Panc1 (cell line): ENCODE results near the gene ANK3. TPM values are rescaled to one million over a fixed set of nuclear protein-coding genes. Genes with fewer than 3 reads are reported as not detected.

ENCODE experiments used
- ATAC-seq: fragments of 200-7000 bp; cut with Tn5 transposase; 2 replicates; pipeline ENCODE4 v1.9.1; 2020; ENCODE audit warnings: mild to moderate bottlenecking, moderate library complexity
- BruUV-seq: library from RNA; stranded (reverse); fragments of 400-500 nt; replicated peaks from 2 replicates; lab custom pipeline; 2021; lab: Mats Ljungman, UMichigan
- CTCF ChIA-PET: fragments of 300-600 bp; sonication (Branson Sonifier 250); formaldehyde crosslinking; loops from one replicate; lab custom pipeline; 2022; ENCODE audit warnings: antibody characterized with exemption; lab: Charles Lee
- POLR2A ChIA-PET: fragments of 300-600 bp; sonication (Branson Sonifier 250); formaldehyde crosslinking; loops from one replicate; lab custom pipeline; 2022; ENCODE audit warnings: antibody characterized with exemption; lab: Charles Lee
- DNase-seq: peaks from one replicate; pipeline ENCODE4 v3.0.0-alpha.2; 2010; ENCODE audit warnings: low read depth, low spot score
- H3K27ac ChIP-seq: 2 replicates; pipeline ENCODE4 v1.5.1; 2011; ENCODE audit warnings: mild to moderate bottlenecking, low read length, inconsistent platforms
- H3K27me3 ChIP-seq: fragments of 200-500 bp; sonication (Bioruptor generic); 2 replicates; pipeline ENCODE4 v1.6.0; 2014; ENCODE audit warnings: low read length, inconsistent platforms; ENCODE audit not compliant: control insufficient read depth, insufficient read depth
- H3K36me3 ChIP-seq: fragments of 200-500 bp; sonication (Bioruptor generic); 2 replicates; pipeline ENCODE4 v1.5.1; 2014; ENCODE audit warnings: inconsistent platforms, mild to moderate bottlenecking, low read length, moderate library complexity; ENCODE audit not compliant: control insufficient read depth, insufficient read depth
- H3K4me1 ChIP-seq: 2 replicates; pipeline ENCODE4 v1.5.1; 2011; ENCODE audit warnings: inconsistent platforms, mild to moderate bottlenecking, low read length, moderate library complexity; ENCODE audit not compliant: control insufficient read depth, insufficient read depth
- H3K4me3 ChIP-seq, 2 experiments: 2 replicates each; pipeline ENCODE4 v1.5.1; 2011 to 2012; ENCODE audit warnings: low read depth in 2 of 2, low read length in 2 of 2, mild to moderate bottlenecking in 2 of 2, inconsistent platforms in 1 of 2, moderate library complexity in 1 of 2
- H3K9me3 ChIP-seq: fragments of 200-500 bp; sonication (Bioruptor generic); 2 replicates; pipeline ENCODE4 v1.5.1; 2014; ENCODE audit warnings: low read depth, mild to moderate bottlenecking, inconsistent platforms, low read length, moderate library complexity; ENCODE audit not compliant: control insufficient read depth, insufficient read depth
- POLR2AphosphoS5 ChIP-seq: IDR thresholded peaks from 2 replicates; pipeline ENCODE4 v1.6.1; 2012; ENCODE audit warnings: mild to moderate bottlenecking, low read depth, low read length, moderate library complexity
- SIN3A ChIP-seq: IDR thresholded peaks from 2 replicates; pipeline ENCODE4 v1.6.1; 2012; ENCODE audit warnings: low read depth, mild to moderate bottlenecking, low read length, moderate library complexity, borderline replicate concordance; ENCODE audit not compliant: insufficient read depth
- TCF7L2 ChIP-seq: IDR thresholded peaks from 2 replicates; pipeline ENCODE4 v1.6.1; 2011; ENCODE audit warnings: mild to moderate bottlenecking, low read depth, low read length, inconsistent platforms
- in situ Hi-C: cut with HindIII; loops from 2 replicates; pipeline ENCODE4 v1.10.0; 2016; ENCODE audit warnings: low sequenced_read_pairs, low pct_unique_long_range_greater_than_20kb
- intact Hi-C: fragments of 100-400 bp; cut with micrococcal nuclease; formaldehyde crosslinking; loops from one replicate; pipeline ENCODE4 v1.10.0; 2022; ENCODE audit not compliant: unreplicated experiment
- total RNA-seq: library from RNA; stranded (reverse); gene quantifications from one replicate; pipeline ENCODE4 v1.2.1, GENCODE V29; 2021; ENCODE audit not compliant: unreplicated experiment
- TF ChIP-seq, protein P1 (sequence below): fragments of 450-650 bp; IDR thresholded peaks from 2 replicates; pipeline ENCODE4 v1.5.1; 2017; ENCODE audit warnings: mild to moderate bottlenecking
- TF ChIP-seq, protein P2 (sequence below), 2 experiments: IDR thresholded peaks; 2 replicates each; pipeline ENCODE4 v1.6.1; 2011 to 2012; ENCODE audit warnings: low read depth in 2 of 2, control low read depth in 1 of 2, low read length in 1 of 2, mild to moderate bottlenecking in 1 of 2, moderate library complexity in 1 of 2; ENCODE audit not compliant: insufficient read depth in 1 of 2

The ANK3 gene
- total RNA-seq, 1 experiment from 2014 or later = 2.5 TPM

DNA sequence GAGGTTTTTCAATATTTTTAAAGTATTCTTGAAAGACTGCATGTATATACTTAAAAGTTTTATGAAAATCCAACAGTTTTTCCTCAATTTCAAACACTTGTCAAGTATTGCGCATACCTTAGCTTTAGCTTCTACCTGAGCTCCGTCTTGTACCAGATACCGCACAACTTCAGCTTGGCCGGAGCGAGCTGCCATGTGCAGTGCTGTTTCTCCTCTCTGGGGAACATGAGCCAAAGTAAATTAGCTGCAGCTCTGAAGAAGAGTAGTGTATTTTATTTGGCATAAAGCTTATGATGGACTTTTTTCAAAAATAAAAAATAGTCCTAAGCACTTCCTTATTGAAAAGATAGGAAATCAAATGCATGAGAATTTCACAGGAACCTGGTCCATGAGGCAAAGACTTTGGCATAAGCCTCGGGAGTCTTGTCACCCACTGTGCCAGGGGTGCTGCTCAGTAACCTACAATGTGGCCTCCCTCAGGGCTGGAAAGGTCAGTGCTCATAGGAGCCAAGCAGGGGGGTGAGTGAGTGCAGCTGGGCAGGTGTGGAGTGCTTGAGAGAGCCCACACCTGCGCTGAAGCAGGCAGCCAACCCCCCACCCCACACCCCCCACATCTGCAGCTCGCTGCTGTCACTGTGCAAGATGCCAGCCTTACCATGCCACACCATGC lies 189.5 kb downstream of the ANK3 start:
- ChIA-PET CTCF (no interaction called here), POLR2A (no interaction called here)
- ATAC-seq = no peak
- TF ChIP-seq POLR2AphosphoS5 (no peak), TCF7L2 (no peak)
- TF ChIP-seq, protein P1, sequence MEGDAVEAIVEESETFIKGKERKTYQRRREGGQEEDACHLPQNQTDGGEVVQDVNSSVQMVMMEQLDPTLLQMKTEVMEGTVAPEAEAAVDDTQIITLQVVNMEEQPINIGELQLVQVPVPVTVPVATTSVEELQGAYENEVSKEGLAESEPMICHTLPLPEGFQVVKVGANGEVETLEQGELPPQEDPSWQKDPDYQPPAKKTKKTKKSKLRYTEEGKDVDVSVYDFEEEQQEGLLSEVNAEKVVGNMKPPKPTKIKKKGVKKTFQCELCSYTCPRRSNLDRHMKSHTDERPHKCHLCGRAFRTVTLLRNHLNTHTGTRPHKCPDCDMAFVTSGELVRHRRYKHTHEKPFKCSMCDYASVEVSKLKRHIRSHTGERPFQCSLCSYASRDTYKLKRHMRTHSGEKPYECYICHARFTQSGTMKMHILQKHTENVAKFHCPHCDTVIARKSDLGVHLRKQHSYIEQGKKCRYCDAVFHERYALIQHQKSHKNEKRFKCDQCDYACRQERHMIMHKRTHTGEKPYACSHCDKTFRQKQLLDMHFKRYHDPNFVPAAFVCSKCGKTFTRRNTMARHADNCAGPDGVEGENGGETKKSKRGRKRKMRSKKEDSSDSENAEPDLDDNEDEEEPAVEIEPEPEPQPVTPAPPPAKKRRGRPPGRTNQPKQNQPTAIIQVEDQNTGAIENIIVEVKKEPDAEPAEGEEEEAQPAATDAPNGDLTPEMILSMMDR = no peak
- in situ Hi-C loops = no loop called here
- DNase-seq = no peak
- H3K4me1 ChIP-seq = no peaks in the 10 kb centered on the region
- H3K36me3 ChIP-seq = no peaks in the 10 kb centered on the region
- intact Hi-C loops = no loop called here
- H3K27me3 ChIP-seq = 0 out of 2 replicates have a peak, but pooled peaks cover 2% of the 10 kb centered on the region
- no peak overlapping the region for H3K4me3 ChIP-seq
- H3K9me3 ChIP-seq = no peaks in the 10 kb centered on the region
- no TSS peak for BruUV-seq
- no peak overlapping the region for H3K27ac ChIP-seq

DNA sequence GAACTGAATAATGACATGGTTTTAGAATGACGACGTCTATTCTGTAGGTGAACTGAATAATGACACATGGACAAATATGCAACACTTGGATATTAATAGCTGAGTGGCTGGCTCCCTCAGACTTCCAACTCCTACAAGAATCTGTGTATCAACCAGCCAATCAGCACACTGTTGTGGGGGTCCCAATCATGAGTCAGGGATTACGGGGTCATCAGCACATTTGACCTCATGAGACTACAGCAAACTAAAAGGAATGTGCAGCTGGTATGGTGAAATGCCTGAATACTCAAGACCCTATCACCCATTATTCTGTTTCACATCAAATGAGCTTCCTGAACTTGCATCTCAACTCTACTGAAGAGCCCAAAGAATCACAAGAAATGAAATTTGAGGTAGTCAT lies 192.5 kb downstream of the ANK3 start:
- H3K4me3 ChIP-seq = no peak overlapping the region
- DNase-seq (no peak), ATAC-seq (no peak)
- no peak overlapping the region for H3K27ac ChIP-seq
- intact Hi-C loops (no loop called here), in situ Hi-C loops (no loop called here)
- H3K4me1 ChIP-seq = no peaks in the 10 kb centered on the region
- H3K36me3 ChIP-seq = no peaks in the 10 kb centered on the region
- H3K27me3 ChIP-seq = 0 out of 2 replicates have a peak, but pooled peaks cover 2% of the 10 kb centered on the region
- H3K9me3 ChIP-seq = no peaks in the 10 kb centered on the region
- TF ChIP-seq TCF7L2 (no peak), SIN3A (no peak), POLR2AphosphoS5 (no peak)
- TF ChIP-seq, protein P1 = no peak
- TF ChIP-seq, protein P2, sequence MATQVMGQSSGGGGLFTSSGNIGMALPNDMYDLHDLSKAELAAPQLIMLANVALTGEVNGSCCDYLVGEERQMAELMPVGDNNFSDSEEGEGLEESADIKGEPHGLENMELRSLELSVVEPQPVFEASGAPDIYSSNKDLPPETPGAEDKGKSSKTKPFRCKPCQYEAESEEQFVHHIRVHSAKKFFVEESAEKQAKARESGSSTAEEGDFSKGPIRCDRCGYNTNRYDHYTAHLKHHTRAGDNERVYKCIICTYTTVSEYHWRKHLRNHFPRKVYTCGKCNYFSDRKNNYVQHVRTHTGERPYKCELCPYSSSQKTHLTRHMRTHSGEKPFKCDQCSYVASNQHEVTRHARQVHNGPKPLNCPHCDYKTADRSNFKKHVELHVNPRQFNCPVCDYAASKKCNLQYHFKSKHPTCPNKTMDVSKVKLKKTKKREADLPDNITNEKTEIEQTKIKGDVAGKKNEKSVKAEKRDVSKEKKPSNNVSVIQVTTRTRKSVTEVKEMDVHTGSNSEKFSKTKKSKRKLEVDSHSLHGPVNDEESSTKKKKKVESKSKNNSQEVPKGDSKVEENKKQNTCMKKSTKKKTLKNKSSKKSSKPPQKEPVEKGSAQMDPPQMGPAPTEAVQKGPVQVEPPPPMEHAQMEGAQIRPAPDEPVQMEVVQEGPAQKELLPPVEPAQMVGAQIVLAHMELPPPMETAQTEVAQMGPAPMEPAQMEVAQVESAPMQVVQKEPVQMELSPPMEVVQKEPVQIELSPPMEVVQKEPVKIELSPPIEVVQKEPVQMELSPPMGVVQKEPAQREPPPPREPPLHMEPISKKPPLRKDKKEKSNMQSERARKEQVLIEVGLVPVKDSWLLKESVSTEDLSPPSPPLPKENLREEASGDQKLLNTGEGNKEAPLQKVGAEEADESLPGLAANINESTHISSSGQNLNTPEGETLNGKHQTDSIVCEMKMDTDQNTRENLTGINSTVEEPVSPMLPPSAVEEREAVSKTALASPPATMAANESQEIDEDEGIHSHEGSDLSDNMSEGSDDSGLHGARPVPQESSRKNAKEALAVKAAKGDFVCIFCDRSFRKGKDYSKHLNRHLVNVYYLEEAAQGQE (IDR thresholded peaks at IDR 0.05; ENCODE audit: insufficient read depth in 1 of 2, low read depth in 2 of 2, low read length in 1 of 2) = no peak
- BruUV-seq = no TSS peak
- POLR2A ChIA-PET = no interaction called here
- CTCF ChIA-PET = no interaction called here
